Activated CD4-positive, CD25-positive, alpha-beta regulatory T cell treated with anti-CD3 and anti-CD28 coated beads, Interleukin-2, amount 50 U/mL, for 72 hours (primary cell): ENCODE measurements around the gene SHPK.

Experiments used
- DNase-seq: peaks from one replicate; pipeline ENCODE4 v3.0.0; 2021

The SHPK gene

GRCh38 chr17:3660311-3660891 is 24.4 kb upstream of the SHPK start:
- no peak for DNase-seq

- DNase-seq = no peak
Observed at GRCh38 chr17:3659541-3660111, 23.6 kb upstream of the SHPK start.

- DNase-seq = no peak
Observed at GRCh38 chr17:3658784-3659449, 22.9 kb upstream of the SHPK start.

- DNase-seq = no peak
Observed at GRCh38 chr17:3657874-3658783, 22.1 kb upstream of the SHPK start.

- no peak for DNase-seq
Observed at GRCh38 chr17:3657588-3657869, 21.5 kb upstream of the SHPK start.

GRCh38 chr17:3656755-3657587 is 20.9 kb upstream of the SHPK start:
- no peak for DNase-seq

GRCh38 chr17:3656353-3656752 is 20.3 kb upstream of the SHPK start:
- no peak for DNase-seq

- no peak for DNase-seq
Observed at GRCh38 chr17:3655766-3656165, 19.7 kb upstream of the SHPK start.

- no peak for DNase-seq
Observed at GRCh38 chr17:3647769-3648555, 11.9 kb upstream of the SHPK start.

GRCh38 chr17:3647251-3647650 is 11.2 kb upstream of the SHPK start:
- DNase-seq = no peak

- DNase-seq = no peak
Observed at GRCh38 chr17:3645310-3645709, 9.3 kb upstream of the SHPK start.

GRCh38 chr17:3643889-3644349 is 7.9 kb upstream of the SHPK start:
- no peak for DNase-seq

GRCh38 chr17:3641717-3642486 is 5.9 kb upstream of the SHPK start:
- DNase-seq = no peak

GRCh38 chr17:3641014-3641413 is 5.0 kb upstream of the SHPK start:
- DNase-seq = no peak

- no peak for DNase-seq
Observed at GRCh38 chr17:3639981-3640596, 4.0 kb upstream of the SHPK start.

GRCh38 chr17:3636908-3637373 is 891 bp upstream of the SHPK start:
- DNase-seq = no peak

GRCh38 chr17:3635474-3636153 is 436 bp downstream of the SHPK start:
- DNase-seq = no peak

GRCh38 chr17:3632287-3632686 is 3.8 kb downstream of the SHPK start:
- DNase-seq = no peak

- no peak for DNase-seq
Observed at GRCh38 chr17:3630781-3631180, 5.3 kb downstream of the SHPK start.

GRCh38 chr17:3627769-3628167 is 8.3 kb downstream of the SHPK start:
- no peak for DNase-seq
